Keratinocyte (primary cell): ENCODE data around the gene RANBP2. TPM values are rescaled to one million over a fixed set of nuclear protein-coding genes. Genes with fewer than 3 reads are reported as not detected.

Experiments used
- DNase-seq: peaks from one replicate; pipeline ENCODE4 v3.0.0-alpha.2; 2011; ENCODE audit warnings: low read depth, missing footprints, low spot score
- FAIRE-seq: peaks from 2 replicates; lab custom pipeline; 2011; peaks lifted over from hg19 to GRCh38; lab: Jason Lieb, UNC
- H2AFZ ChIP-seq: 2 replicates; pipeline ENCODE4 v1.6.0; 2012; ENCODE audit warnings: low read length, control low read depth, inconsistent platforms; ENCODE audit not compliant: control insufficient read depth
- H3K27ac ChIP-seq: 2 replicates; pipeline ENCODE4 v1.5.1; 2011; ENCODE audit warnings: low read length; ENCODE audit not compliant: control insufficient read depth, insufficient read depth
- H3K27me3 ChIP-seq: 3 replicates; pipeline ENCODE4 v1.6.0; 2011; ENCODE audit warnings: low read length; ENCODE audit not compliant: control insufficient read depth, insufficient read depth; ENCODE audit errors: extremely low read depth
- H3K36me3 ChIP-seq, 2 experiments: 2 replicates in 1 of 2; 3 replicates in 1 of 2; pipeline ENCODE4 v1.5.1; 2011; ENCODE audit warnings: low read length in 2 of 2, mild to moderate bottlenecking in 1 of 2; ENCODE audit not compliant: control insufficient read depth in 2 of 2, insufficient read depth in 2 of 2; ENCODE audit errors: extremely low read depth in 1 of 2
- H3K4me1 ChIP-seq: 3 replicates; pipeline ENCODE4 v1.5.1; 2011; ENCODE audit warnings: low read length; ENCODE audit not compliant: control insufficient read depth, insufficient read depth; ENCODE audit errors: extremely low read depth
- H3K4me2 ChIP-seq: 3 replicates; pipeline ENCODE4 v1.6.0; 2011; ENCODE audit warnings: low read depth, low read length; ENCODE audit not compliant: control insufficient read depth, insufficient read depth; ENCODE audit errors: extremely low read depth
- H3K4me3 ChIP-seq, 3 experiments: fragments of 200-600 bp in 1 of 3; sonication (generic) in 1 of 3; 2 replicates in 2 of 3; 3 replicates in 1 of 3; pipeline ENCODE4 v1.5.1; 2011 to 2016; ENCODE audit warnings: low read length in 3 of 3, mild to moderate bottlenecking in 3 of 3, control low read depth in 2 of 3, inconsistent platforms in 1 of 3, low read depth in 1 of 3, mixed read lengths in 1 of 3, mixed run types in 1 of 3, moderate library complexity in 1 of 3; ENCODE audit not compliant: control insufficient read depth in 2 of 3, insufficient read depth in 2 of 3; ENCODE audit errors: extremely low read depth in 1 of 3
- H3K79me2 ChIP-seq: 2 replicates; pipeline ENCODE4 v1.6.0; 2012; ENCODE audit warnings: low read length; ENCODE audit not compliant: control insufficient read depth, insufficient read depth
- H3K9ac ChIP-seq: 3 replicates; pipeline ENCODE4 v1.6.0; 2011; ENCODE audit warnings: low read length; ENCODE audit not compliant: control insufficient read depth, insufficient read depth; ENCODE audit errors: extremely low read depth
- H3K9me1 ChIP-seq: 3 replicates; pipeline ENCODE4 v1.6.0; 2011; ENCODE audit warnings: low read length; ENCODE audit not compliant: control insufficient read depth, insufficient read depth; ENCODE audit errors: extremely low read depth
- H3K9me3 ChIP-seq: 2 replicates; pipeline ENCODE4 v1.5.1; 2012; ENCODE audit warnings: low read depth, low read length; ENCODE audit not compliant: control insufficient read depth
- H4K20me1 ChIP-seq: 3 replicates; pipeline ENCODE4 v1.6.0; 2011; ENCODE audit warnings: low read length; ENCODE audit not compliant: control insufficient read depth, insufficient read depth; ENCODE audit errors: extremely low read depth
- EZH2 ChIP-seq: IDR thresholded peaks from one replicate; pipeline ENCODE4 v1.6.1; 2012; ENCODE audit warnings: inconsistent platforms, mild to moderate bottlenecking, low read length, moderate library complexity
- dilution Hi-C: fragments of 300-500 bp; cut with MboI; formaldehyde crosslinking; loops from one replicate; pipeline ENCODE4 v1.7.0; 2020; ENCODE audit warnings: low sequenced_read_pairs; ENCODE audit not compliant: extremely low pct_ligation_motif_present
- polyA plus RNA-seq, 5 experiments: library from polyadenylated mRNA; depleted of rRNA in 3 of 5; stranded (reverse) in 3 of 5; stranded (forward) in 1 of 5; unstranded in 1 of 5; fragments of >200 nt; gene quantifications; 1 replicate in 1 of 5; 2 replicates in 3 of 5; 3 replicates in 1 of 5; pipeline versions ENCODE4 v1.2.1 to v1.2.3, GENCODE V29; 2011 to 2012; ENCODE audit warnings: missing spikeins in 2 of 5, low read depth in 1 of 5, low replicate concordance in 1 of 5
- TF ChIP-seq, protein P1 (sequence below), 3 experiments: IDR thresholded peaks in 1 of 3; conservative IDR thresholded peaks in 1 of 3; optimal IDR thresholded peaks in 1 of 3; 2 replicates in 2 of 3; 3 replicates in 1 of 3; pipeline versions ENCODE3 to v1.5.1; 2011; ENCODE audit warnings: low read length in 3 of 3, mild to moderate bottlenecking in 3 of 3, moderate library complexity in 2 of 3, control low read depth in 1 of 3, inconsistent platforms in 1 of 3; ENCODE audit not compliant: insufficient read depth in 2 of 3; ENCODE audit errors: extremely low read depth in 1 of 3

The RANBP2 gene
- polyA plus RNA-seq, 1 donor (not counting 4 experiments of a cell fraction or from before 2014, with no cell fraction given): 27.4 TPM

DNA sequence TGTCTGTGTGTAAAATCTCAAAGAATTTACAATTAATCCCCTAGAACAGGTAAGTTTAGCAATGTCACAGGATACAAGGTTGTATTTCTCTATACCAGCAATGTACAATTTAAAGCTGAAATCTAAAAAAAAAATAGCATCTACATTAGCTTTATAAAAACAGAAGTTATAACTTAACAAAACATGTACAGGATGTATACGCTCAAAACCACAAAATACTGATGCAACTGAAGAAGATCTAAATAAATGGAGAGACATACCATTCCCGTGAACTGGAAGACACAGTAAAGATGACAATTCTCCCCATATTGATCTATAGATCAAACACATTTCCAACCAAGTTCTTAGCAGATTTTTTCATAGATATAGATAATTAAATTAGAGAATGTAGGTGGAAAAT is 17.5 kb upstream of the RANBP2 start:
- no peak overlapping the region for H3K27ac ChIP-seq
- H3K9me3 ChIP-seq: no peaks in the 10 kb centered on the region
- no peaks in the 10 kb centered on the region for H3K4me1 ChIP-seq
- no peaks in the 10 kb centered on the region for H3K27me3 ChIP-seq
- DNase-seq (no peak), FAIRE-seq (no peak)
- dilution Hi-C loops: no loop called here
- TF ChIP-seq, protein P1, sequence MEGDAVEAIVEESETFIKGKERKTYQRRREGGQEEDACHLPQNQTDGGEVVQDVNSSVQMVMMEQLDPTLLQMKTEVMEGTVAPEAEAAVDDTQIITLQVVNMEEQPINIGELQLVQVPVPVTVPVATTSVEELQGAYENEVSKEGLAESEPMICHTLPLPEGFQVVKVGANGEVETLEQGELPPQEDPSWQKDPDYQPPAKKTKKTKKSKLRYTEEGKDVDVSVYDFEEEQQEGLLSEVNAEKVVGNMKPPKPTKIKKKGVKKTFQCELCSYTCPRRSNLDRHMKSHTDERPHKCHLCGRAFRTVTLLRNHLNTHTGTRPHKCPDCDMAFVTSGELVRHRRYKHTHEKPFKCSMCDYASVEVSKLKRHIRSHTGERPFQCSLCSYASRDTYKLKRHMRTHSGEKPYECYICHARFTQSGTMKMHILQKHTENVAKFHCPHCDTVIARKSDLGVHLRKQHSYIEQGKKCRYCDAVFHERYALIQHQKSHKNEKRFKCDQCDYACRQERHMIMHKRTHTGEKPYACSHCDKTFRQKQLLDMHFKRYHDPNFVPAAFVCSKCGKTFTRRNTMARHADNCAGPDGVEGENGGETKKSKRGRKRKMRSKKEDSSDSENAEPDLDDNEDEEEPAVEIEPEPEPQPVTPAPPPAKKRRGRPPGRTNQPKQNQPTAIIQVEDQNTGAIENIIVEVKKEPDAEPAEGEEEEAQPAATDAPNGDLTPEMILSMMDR (optimal IDR thresholded peaks at IDR 0.05 in 1 of 3, IDR thresholded peaks at IDR 0.05 in 1 of 3, conservative IDR thresholded peaks at IDR 0.05 in 1 of 3; ENCODE audit: extremely low read depth in 1 of 3, insufficient read depth in 2 of 3, low read length in 3 of 3): no peak
- no peak for TF ChIP-seq EZH2
- no peak overlapping the region for H3K9ac ChIP-seq
- H3K9me1 ChIP-seq: no peaks in the 10 kb centered on the region
- H3K4me2 ChIP-seq: no peak overlapping the region
- no peak overlapping the region for H2AFZ ChIP-seq
- no peaks in the 10 kb centered on the region for H3K36me3 ChIP-seq
- H4K20me1 ChIP-seq: no peaks in the 10 kb centered on the region
- H3K4me3 ChIP-seq: no peak overlapping the region
- no peaks in the 10 kb centered on the region for H3K79me2 ChIP-seq

DNA sequence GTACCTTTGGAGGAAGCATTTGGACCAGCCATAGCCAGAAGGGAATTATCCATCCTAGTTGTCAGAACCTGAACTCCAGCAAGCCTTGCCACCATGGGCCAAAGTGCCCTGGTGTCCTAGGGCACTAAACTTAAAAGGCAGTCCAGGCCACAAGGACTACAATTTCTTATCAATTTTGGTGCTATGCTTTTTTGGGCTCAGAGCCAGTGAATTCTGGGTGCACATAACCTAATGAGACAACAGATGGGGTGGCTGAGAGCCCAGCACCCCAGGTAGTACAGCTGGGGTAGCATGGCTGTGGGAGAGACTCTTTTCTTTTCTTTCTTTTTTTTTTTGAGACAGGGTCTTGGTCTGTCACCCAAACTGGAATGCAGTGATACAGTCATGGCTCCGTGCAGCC is 14.4 kb upstream of the RANBP2 start:
- Histone ChIP-seq H2AFZ (no peak overlapping the region), H3K9me3 (no peaks in the 10 kb centered on the region), H3K79me2 (no peaks in the 10 kb centered on the region), H3K9me1 (no peaks in the 10 kb centered on the region), H3K27me3 (no peaks in the 10 kb centered on the region), H3K27ac (no peak overlapping the region), H3K4me1 (no peaks in the 10 kb centered on the region), H3K36me3 (no peaks in the 10 kb centered on the region), H3K4me2 (no peak overlapping the region), H4K20me1 (no peaks in the 10 kb centered on the region), H3K9ac (no peak overlapping the region), H3K4me3 (no peak overlapping the region)
- no peak for TF ChIP-seq EZH2
- TF ChIP-seq, protein P1 (optimal IDR thresholded peaks at IDR 0.05 in 1 of 3, IDR thresholded peaks at IDR 0.05 in 1 of 3, conservative IDR thresholded peaks at IDR 0.05 in 1 of 3; ENCODE audit: extremely low read depth in 1 of 3, insufficient read depth in 2 of 3, low read length in 3 of 3): no peak
- FAIRE-seq (no peak), DNase-seq (no peak)
- dilution Hi-C loops: no loop called here
